HG02870 (cell line): ENCODE results near the gene AQP6.

ENCODE experiments used
- ATAC-seq: cut with Tn5 transposase; IDR thresholded peaks from one replicate; pipeline ENCODE4 v1.9.1; 2021; ENCODE audit warnings: mild to moderate bottlenecking, moderate library complexity; ENCODE audit not compliant: unreplicated experiment

AQP6 gene

DNA sequence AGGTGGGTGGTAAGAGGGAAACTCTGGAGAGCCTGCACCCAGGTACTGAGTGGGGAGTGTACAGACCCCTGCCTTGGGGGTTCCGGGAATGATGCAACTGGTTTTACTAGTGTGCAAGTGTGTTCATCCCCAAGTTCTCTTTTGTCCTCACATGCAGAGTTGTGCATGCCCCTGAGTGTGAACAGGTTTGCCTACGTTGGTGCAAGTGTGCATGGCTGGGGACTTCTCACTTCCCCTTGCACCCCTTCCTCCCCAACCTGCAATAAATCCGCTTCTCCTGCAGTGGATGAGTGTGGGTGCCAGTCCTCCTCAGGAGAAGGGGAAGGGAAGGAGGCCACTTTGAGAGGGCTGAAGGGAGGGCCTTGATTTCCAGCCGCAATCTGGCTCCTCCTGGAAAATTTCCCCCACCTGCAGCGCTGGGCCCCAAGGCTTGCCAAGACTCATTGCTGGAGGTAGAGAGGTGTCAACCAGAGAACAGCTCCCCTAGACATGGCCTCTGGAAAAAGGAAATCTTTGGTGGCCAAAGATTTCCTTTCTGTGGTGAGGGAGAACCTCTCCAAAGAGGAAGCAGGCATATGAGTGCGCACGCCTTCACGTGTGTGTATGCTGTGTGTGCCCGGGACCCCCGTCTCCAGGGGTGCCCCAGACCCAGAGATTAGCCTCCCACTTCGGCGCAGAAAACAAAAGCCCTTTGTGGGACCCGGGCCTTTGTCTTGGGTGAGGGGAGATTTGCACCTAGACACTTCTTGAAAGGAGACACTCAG lies 16.7 kb upstream of the AQP6 start:
- ATAC-seq: no peak

- no peak for ATAC-seq
These were observed 15.8 kb upstream of the AQP6 start for GRCh38 chr12:49956663-49957569.

DNA sequence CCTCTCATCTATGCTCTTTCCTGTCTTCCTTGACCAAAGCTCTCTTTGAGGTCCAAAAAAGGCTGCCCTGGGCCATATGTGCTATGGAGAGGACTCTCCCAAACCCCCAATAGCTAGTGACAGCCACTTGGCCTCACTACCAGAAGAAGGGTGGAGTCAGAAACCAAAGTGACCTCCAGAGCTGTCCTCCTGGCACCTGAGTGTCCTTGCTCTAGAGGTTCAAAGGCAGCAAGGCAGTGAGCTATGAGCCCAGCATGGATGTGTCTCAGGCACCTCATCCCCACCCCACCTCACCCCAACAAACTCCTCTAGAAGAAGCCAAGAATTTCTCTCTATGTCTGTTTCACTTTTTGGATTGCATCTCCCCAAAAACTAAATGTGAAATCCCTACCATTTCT lies 15.2 kb upstream of the AQP6 start:
- ATAC-seq: no peak

- ATAC-seq: no peak
These were observed 12.9 kb upstream of the AQP6 start for GRCh38 chr12:49959685-49960473.

GRCh38 chr12:49960474-49961110 lies 12.2 kb upstream of the AQP6 start:
- ATAC-seq: no peak

DNA sequence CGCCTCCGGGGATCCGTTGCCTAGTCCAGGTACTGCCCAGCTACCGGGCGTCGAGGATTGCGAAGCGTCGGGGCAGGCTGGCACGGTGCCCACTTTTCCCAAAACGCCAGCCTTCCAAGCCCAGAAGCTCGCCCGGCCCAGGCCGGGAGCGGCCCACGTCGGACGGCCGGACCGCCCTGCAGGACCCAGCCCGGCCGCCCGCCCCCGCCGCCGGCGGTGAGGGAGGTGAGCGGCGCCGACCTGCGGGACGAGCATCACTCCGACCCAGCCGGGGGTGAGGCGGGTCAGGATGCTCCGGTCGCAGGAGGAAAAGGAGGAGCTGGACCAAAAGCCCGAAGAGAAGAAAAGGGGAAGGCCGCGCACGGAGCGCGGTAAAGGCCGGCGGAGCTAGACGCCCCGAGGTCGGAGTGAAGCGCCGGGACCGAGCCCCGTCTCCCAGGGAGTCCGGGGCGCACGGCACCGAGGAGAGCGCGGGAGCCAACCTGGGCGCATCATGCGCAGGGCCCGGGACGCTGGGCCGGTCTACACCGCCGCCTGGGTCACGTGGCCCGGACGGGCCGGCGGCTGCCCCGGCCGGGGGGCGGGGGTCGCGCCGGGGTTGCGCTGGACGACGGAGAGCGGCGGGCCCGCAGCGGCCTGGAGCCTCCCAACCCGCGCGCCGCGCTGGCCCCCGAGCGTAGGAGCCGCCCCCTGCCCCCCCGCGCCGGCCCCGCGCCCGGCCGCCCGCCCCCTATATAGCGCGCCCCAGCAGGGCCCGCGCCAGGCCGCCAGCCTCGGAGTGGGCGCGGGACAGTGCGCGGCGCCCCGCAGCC lies 11.4 kb upstream of the AQP6 start, which contains the start of gene AQP5:
TSS of gene AQP5 (plus strand) at position 762 of the 812 bp plus-strand sequence. CDS start 146 bp downstream, outside the sequence.
- ATAC-seq: no peak

GRCh38 chr12:49961993-49962764 lies 10.6 kb upstream of the AQP6 start:
- no peak for ATAC-seq

GRCh38 chr12:49962861-49963765 lies 9.6 kb upstream of the AQP6 start:
- no peak for ATAC-seq

- no peak for ATAC-seq
These were observed 8.6 kb upstream of the AQP6 start for GRCh38 chr12:49963976-49964815.

GRCh38 chr12:49964849-49965624 lies 7.7 kb upstream of the AQP6 start:
- no peak for ATAC-seq

DNA sequence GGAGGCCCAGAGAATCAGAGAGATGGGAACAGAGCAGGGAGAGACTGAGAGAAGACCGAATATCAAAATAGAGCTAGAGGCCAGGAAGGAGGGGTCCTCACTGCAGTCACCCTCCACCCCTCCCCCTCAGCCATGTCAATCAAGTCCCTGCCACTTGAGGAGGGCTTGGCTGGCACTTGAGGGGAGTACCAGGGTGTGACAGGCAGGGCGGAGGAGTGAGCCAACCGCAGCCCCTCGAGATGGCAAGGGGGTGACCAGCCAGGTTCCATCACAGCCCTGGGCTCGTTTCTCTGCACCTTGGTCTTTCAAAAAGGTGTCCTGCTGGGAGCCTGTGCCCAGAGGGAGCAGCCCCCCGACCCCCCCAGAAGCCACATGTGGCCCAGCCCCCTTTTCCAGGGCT lies 6.9 kb upstream of the AQP6 start:
- ATAC-seq: no peak

DNA sequence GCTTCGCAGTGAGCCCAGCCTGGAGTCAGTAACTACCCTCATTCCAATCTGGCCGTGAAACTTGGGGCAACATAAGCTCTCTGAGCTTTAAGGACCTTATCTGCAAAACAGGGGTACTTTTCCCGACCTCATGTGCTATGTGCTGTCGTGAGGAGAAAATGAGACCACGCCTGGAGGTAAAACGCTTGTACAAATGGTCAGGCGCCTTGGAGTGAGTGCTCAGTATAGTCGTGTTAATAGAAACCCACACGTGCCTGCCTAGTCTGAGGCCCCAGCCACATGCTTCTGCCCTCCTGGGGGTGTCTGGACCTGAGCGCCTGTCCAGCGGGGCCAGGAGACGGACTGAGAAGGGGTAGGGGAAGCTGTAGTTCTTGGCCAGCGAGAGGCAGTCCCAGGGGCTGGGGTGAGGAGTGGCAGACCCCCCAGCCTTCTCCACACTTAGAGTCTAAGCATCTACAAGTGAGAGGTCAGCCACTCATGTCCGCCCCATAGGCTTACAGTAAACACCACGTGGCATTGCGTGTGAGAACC lies 6.2 kb upstream of the AQP6 start:
- ATAC-seq: no peak

- ATAC-seq: no peak
These were observed 5.5 kb upstream of the AQP6 start for GRCh38 chr12:49967042-49967776.

DNA sequence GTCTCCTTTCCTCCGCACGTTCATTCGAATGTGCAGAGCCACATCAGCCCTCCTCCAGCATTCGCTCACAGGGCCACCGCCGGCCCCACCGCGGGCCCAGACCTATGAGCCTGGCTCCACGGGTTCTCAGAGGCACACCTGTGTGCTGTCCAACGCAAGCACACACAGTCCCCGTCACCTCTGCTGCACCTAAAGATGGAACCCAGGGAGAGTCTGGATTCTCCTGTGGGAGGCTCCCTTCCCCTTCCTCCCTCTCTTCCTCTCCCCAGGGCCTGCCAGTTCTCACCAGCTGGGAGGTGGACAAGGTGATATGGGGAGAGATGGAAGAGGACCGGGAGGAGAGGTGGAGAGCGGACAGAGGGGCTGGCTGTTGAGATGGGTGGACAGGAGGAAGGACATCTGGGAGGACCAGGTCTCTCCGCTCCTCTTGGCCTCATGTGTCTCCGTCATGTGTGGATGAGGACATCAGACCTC lies 4.9 kb upstream of the AQP6 start:
- ATAC-seq: no peak

- no peak for ATAC-seq
These were observed 4.3 kb upstream of the AQP6 start for GRCh38 chr12:49968471-49968870.
